Measurements from ENCODE around the gene FIGNL2. TPM values are rescaled to one million over a fixed set of nuclear protein-coding genes. Genes with fewer than 3 reads are reported as not detected.

Gene FIGNL2
- total and polyA plus RNA-seq, 2 donors: 0.38 to 0.52 TPM

DNA sequence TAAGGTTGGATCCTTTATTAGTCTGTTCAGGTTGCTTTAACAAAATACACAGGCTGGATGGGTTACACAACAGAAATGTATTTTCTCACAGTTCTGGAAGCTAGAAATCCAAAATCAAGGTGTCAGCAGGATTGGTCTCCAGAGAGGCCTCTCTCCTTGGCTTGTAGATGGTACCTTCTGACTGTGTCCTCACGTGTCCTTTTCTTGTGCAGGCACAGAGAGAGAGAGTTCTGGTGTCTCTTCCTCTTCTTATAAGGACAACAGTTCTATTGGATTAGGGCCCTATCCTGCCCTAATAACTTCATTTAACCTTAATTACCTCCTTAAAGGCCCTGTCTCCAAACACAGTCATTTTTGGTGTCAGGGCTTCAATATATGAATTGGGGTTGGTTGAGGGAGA lies 34.8 kb upstream of the FIGNL2 start:
- no peak overlapping the region for H3K27ac ChIP-seq (ENCODE audit: low read depth in 1 of 2, low read length in 1 of 2)
- no peaks in the 10 kb centered on the region for H3K36me3 ChIP-seq (ENCODE audit: control insufficient read depth in 2 of 2, insufficient read depth in 2 of 2, low read length in 1 of 2)
- H3K4me1 ChIP-seq (ENCODE audit: control insufficient read depth in 2 of 2, insufficient read depth in 2 of 2, low read length in 2 of 2): peaks cover 0 to 15% of the 10 kb centered on the region in 2 donors
- H3K9me3 ChIP-seq (ENCODE audit: control insufficient read depth in 2 of 2, insufficient read depth in 1 of 2, low read length in 1 of 2): no peaks in the 10 kb centered on the region
- 95% methylated on average over 1 of the region's 1 CpG for WGBS
- no peaks in the 10 kb centered on the region for H3K27me3 ChIP-seq (ENCODE audit: control insufficient read depth in 2 of 2, insufficient read depth in 1 of 2, low read length in 1 of 2)
- H3K4me3 ChIP-seq (ENCODE audit: low read length in 2 of 2): no peak overlapping the region
- DNase-seq (ENCODE audit: low read depth in 6 of 9, low spot score in 9 of 9): no peak

DNA sequence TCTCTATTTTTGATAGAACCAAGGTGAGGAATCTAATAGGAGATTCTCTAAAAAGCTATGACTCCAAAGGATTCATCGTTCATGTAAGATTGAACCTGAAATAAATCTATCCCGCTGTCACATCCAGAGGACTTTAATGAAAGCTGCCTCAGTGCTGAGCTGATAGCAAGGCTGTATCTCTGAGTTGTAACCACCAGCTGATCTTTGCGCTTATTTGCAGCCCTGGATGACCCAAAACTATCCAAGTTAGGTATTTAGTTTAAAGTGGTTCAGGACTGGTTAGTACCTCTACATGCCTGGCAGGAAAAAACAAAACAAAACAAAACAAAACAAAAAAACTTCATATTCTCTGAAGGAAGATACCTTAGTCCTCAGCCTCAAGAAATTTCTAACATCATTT lies 30.6 kb upstream of the FIGNL2 start:
- Histone ChIP-seq H3K4me3 (ENCODE audit: low read length in 2 of 2) (no peak overlapping the region), H3K4me1 (ENCODE audit: control insufficient read depth in 2 of 2, insufficient read depth in 2 of 2, low read length in 2 of 2) (no peaks in the 10 kb centered on the region), H3K27me3 (ENCODE audit: control insufficient read depth in 2 of 2, insufficient read depth in 1 of 2, low read length in 1 of 2) (no peaks in the 10 kb centered on the region), H3K36me3 (ENCODE audit: control insufficient read depth in 2 of 2, insufficient read depth in 2 of 2, low read length in 1 of 2) (no peaks in the 10 kb centered on the region), H3K9me3 (ENCODE audit: control insufficient read depth in 2 of 2, insufficient read depth in 1 of 2, low read length in 1 of 2) (no peaks in the 10 kb centered on the region), H3K27ac (ENCODE audit: low read depth in 1 of 2, low read length in 1 of 2) (no peak overlapping the region)
- 98% methylated on average over 3 of the region's 3 CpGs for WGBS
- no peak for DNase-seq (ENCODE audit: low read depth in 6 of 9, low spot score in 9 of 9)

DNA sequence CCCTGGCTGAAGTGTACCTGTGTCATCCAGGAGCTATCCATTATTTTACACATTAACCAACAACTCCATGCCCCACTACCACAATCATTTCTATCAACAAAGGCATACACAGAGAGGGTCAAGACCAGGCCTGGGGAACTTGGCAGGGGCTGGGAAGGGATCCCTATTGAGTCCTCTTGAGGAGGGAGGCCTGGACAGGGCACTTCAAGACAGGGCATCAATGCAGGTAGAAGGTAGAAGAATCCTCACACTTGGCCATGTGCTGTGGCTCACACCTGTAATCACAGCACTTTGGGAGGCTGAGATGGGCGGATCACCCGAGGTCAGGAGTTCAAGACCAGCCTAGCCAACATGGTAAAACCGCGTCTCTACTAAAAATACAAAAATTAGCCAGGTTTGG lies 26.0 kb upstream of the FIGNL2 start:
- peaks cover 2 to 30% of the 10 kb centered on the region in 2 donors for H3K27me3 ChIP-seq (ENCODE audit: control insufficient read depth in 2 of 2, insufficient read depth in 1 of 2, low read length in 1 of 2)
- no peak for DNase-seq (ENCODE audit: low read depth in 6 of 9, low spot score in 9 of 9)
- no peaks in the 10 kb centered on the region for H3K9me3 ChIP-seq (ENCODE audit: control insufficient read depth in 2 of 2, insufficient read depth in 1 of 2, low read length in 1 of 2)
- 98% methylated on average over 4 of the region's 4 CpGs for WGBS
- H3K4me1 ChIP-seq (ENCODE audit: control insufficient read depth in 2 of 2, insufficient read depth in 2 of 2, low read length in 2 of 2): peaks cover 0 to 4% of the 10 kb centered on the region in 2 donors
- no peak overlapping the region for H3K27ac ChIP-seq (ENCODE audit: low read depth in 1 of 2, low read length in 1 of 2)
- no peak overlapping the region for H3K4me3 ChIP-seq (ENCODE audit: low read length in 2 of 2)
- no peaks in the 10 kb centered on the region for H3K36me3 ChIP-seq (ENCODE audit: control insufficient read depth in 2 of 2, insufficient read depth in 2 of 2, low read length in 1 of 2)

DNA sequence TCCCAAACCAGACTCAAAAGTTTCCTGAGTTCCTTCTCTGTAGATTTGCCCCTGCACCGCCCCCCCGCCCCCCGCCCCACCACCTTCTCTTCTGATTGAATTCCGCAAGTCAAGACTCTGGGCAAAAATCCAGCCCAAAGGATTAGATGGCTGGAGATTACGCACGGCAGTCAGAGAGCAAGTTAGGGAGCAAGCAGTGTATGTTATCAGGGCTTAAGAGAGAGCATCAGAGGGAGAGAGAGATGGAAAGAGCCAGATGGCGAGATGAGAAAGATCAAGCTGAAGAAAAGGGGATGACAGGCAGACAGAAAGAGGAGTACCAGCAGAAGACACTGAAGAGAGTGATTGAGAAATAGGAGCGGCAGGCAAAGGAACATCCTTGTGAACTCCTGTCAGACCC lies 25.5 kb upstream of the FIGNL2 start:
- 88% methylated on average over 8 of the region's 8 CpGs for WGBS
- Histone ChIP-seq H3K4me1 (ENCODE audit: control insufficient read depth in 2 of 2, insufficient read depth in 2 of 2, low read length in 2 of 2) (peaks cover 0 to 6% of the 10 kb centered on the region in 2 donors), H3K36me3 (ENCODE audit: control insufficient read depth in 2 of 2, insufficient read depth in 2 of 2, low read length in 1 of 2) (no peaks in the 10 kb centered on the region), H3K4me3 (ENCODE audit: low read length in 2 of 2) (no peak overlapping the region), H3K27ac (ENCODE audit: low read depth in 1 of 2, low read length in 1 of 2) (no peak overlapping the region), H3K9me3 (ENCODE audit: control insufficient read depth in 2 of 2, insufficient read depth in 1 of 2, low read length in 1 of 2) (peaks cover 0 to under 1% of the 10 kb centered on the region in 2 donors), H3K27me3 (ENCODE audit: control insufficient read depth in 2 of 2, insufficient read depth in 1 of 2, low read length in 1 of 2) (peaks cover 3 to 35% of the 10 kb centered on the region in 2 donors)
- no peak for DNase-seq (ENCODE audit: low read depth in 6 of 9, low spot score in 9 of 9)

DNA sequence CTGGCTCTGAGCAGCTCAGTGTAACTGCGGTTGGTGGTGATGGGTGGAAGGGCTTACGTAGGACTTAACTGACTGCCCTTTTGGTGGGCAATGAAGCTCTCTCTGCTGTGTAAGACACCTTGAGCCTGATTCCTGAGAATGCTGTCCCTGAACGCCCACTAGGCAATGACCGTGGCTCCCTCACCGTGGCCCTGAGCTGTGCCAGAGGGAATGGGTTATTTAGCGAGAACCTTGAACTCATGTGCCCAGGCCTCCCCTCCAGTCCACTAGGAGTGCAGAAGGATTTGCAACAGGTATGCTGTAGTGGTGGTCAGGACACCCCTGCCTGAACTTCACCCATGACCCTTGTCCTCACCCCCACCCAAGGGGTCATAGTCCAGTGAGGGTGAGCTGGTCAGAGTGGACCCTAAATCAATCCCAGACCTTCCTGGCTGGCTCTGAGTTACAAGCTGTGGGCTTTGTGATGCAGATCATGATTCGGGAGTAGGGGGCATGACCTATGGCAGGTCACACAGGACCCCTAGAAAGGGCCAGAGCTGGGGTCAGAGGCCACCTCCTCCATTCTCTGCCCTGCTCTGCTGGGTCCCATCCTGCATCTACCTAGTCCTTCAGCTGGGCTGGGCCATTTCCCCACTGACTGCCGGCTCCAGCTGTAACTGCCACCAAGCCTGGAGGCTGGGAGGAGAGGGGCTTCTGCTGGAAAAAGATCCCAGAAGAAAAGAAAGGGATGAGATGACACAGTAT lies 24.9 kb upstream of the FIGNL2 start:
- 95% methylated on average over 8 of the region's 8 CpGs for WGBS
- H3K4me1 ChIP-seq (ENCODE audit: control insufficient read depth in 2 of 2, insufficient read depth in 2 of 2, low read length in 2 of 2): peaks cover 0 to 11% of the 10 kb centered on the region in 2 donors
- H3K27me3 ChIP-seq (ENCODE audit: control insufficient read depth in 2 of 2, insufficient read depth in 1 of 2, low read length in 1 of 2): peaks cover 3 to 40% of the 10 kb centered on the region in 2 donors
- H3K36me3 ChIP-seq (ENCODE audit: control insufficient read depth in 2 of 2, insufficient read depth in 2 of 2, low read length in 1 of 2): no peaks in the 10 kb centered on the region
- H3K4me3 ChIP-seq (ENCODE audit: low read length in 2 of 2): no peak overlapping the region
- DNase-seq (ENCODE audit: low read depth in 6 of 9, low spot score in 9 of 9): no peak
- no peak overlapping the region for H3K27ac ChIP-seq (ENCODE audit: low read depth in 1 of 2, low read length in 1 of 2)
- H3K9me3 ChIP-seq (ENCODE audit: control insufficient read depth in 2 of 2, insufficient read depth in 1 of 2, low read length in 1 of 2): peaks cover 0 to 5% of the 10 kb centered on the region in 2 donors

DNA sequence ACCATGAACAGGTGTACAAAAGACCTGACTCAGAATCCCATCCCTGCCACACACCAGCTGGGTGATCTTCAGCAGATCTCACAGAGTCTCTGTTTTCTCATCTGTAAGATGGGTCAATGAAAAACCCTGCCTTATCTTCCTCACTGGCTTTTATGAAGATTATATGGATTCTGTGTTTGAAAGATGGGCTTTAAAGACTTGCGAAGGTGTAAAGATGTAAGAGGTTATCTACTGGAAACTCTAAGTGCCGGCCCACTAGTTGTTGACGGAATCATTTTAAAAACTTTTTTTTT lies 24.1 kb upstream of the FIGNL2 start:
- Histone ChIP-seq H3K27me3 (ENCODE audit: control insufficient read depth in 2 of 2, insufficient read depth in 1 of 2, low read length in 1 of 2) (peaks cover 3 to 48% of the 10 kb centered on the region in 2 donors), H3K4me1 (ENCODE audit: control insufficient read depth in 2 of 2, insufficient read depth in 2 of 2, low read length in 2 of 2) (peaks cover 0 to 15% of the 10 kb centered on the region in 2 donors), H3K9me3 (ENCODE audit: control insufficient read depth in 2 of 2, insufficient read depth in 1 of 2, low read length in 1 of 2) (peaks cover 0 to 5% of the 10 kb centered on the region in 2 donors), H3K36me3 (ENCODE audit: control insufficient read depth in 2 of 2, insufficient read depth in 2 of 2, low read length in 1 of 2) (no peaks in the 10 kb centered on the region), H3K4me3 (ENCODE audit: low read length in 2 of 2) (no peak overlapping the region), H3K27ac (ENCODE audit: low read depth in 1 of 2, low read length in 1 of 2) (no peak overlapping the region)
- DNase-seq (ENCODE audit: low read depth in 6 of 9, low spot score in 9 of 9): no peak
- WGBS: over 99% methylated on average over 3 of the region's 3 CpGs

DNA sequence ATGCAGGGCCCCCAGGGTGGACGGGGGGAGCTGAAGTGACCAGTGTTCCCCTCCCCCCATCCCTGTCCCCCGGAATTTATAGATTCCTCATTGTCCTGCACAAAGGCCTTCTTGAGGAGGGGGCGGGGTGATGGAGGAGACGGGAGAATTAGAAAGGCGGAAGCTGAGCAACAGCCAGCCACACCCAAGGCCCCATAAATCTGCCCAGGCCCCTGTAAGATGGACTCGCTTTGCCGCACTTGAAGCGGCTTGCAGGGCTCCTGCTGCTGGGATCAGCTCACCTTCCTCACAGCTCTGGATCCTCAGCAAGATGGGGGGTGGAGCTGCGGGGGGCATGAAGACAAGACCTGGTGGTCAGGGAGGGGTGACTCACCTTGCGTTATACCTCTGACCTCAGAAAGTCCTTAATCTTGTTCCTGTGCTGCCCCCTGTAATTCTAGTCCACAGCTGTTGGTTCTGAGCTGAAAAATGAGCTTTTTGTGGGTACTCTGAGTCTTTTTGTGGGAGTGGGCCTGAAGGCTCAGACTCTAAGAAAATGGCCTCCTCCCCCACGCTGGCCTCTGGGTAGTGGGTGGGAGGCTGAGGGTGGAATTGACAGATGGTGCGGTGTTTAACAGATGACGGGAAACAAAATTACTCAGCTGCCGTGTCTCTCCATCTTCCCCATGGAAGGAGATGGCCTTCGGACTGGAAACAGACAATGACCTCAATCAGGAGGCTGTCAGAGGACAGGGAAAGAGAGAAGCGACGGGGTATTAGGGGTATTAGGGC lies 23.6 kb upstream of the FIGNL2 start:
- Histone ChIP-seq H3K9me3 (ENCODE audit: control insufficient read depth in 2 of 2, insufficient read depth in 1 of 2, low read length in 1 of 2) (peaks cover 0 to 5% of the 10 kb centered on the region in 2 donors), H3K4me1 (ENCODE audit: control insufficient read depth in 2 of 2, insufficient read depth in 2 of 2, low read length in 2 of 2) (peaks cover 0 to 15% of the 10 kb centered on the region in 2 donors)

DNA sequence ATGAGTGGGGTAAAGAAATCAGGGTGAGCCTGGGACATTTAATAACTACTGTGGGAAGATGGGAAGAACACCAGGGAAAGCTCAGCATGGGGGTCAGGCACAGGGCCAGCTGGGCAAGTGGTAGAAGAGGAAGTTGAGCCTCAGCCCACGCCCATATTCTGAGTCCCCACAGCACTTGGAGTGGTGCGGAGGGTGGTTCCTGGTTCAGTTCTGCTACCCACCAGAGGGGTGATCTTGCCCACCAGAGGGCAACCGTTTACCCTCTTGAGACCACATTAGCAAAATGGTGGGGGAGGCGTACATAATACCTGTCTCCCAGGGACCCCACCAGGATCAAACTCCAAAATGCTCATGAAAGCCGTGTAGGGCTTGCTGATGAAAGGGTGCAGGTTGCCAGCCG lies 22.6 kb upstream of the FIGNL2 start:
- H3K36me3 ChIP-seq (ENCODE audit: control insufficient read depth in 2 of 2, insufficient read depth in 2 of 2, low read length in 1 of 2): no peaks in the 10 kb centered on the region
- H3K27me3 ChIP-seq (ENCODE audit: control insufficient read depth in 2 of 2, insufficient read depth in 1 of 2, low read length in 1 of 2): peaks cover 3 to 62% of the 10 kb centered on the region in 2 donors
- H3K4me3 ChIP-seq (ENCODE audit: low read length in 2 of 2): no peak overlapping the region
- peaks cover 0 to 5% of the 10 kb centered on the region in 2 donors for H3K9me3 ChIP-seq (ENCODE audit: control insufficient read depth in 2 of 2, insufficient read depth in 1 of 2, low read length in 1 of 2)
- DNase-seq (ENCODE audit: low read depth in 6 of 9, low spot score in 9 of 9): no peak
- no peak overlapping the region for H3K27ac ChIP-seq (ENCODE audit: low read depth in 1 of 2, low read length in 1 of 2)
- peaks cover 0 to 15% of the 10 kb centered on the region in 2 donors for H3K4me1 ChIP-seq (ENCODE audit: control insufficient read depth in 2 of 2, insufficient read depth in 2 of 2, low read length in 2 of 2)
- 54% methylated on average over 6 of the region's 6 CpGs for WGBS

More for the DNA sequence above, 23.6 kb upstream of the FIGNL2 start:
- Histone ChIP-seq H3K27me3 (ENCODE audit: control insufficient read depth in 2 of 2, insufficient read depth in 1 of 2, low read length in 1 of 2) (peaks cover 3 to 54% of the 10 kb centered on the region in 2 donors), H3K27ac (ENCODE audit: low read depth in 1 of 2, low read length in 1 of 2) (no peak overlapping the region), H3K4me3 (ENCODE audit: low read length in 2 of 2) (no peak overlapping the region), H3K36me3 (ENCODE audit: control insufficient read depth in 2 of 2, insufficient read depth in 2 of 2, low read length in 1 of 2) (no peaks in the 10 kb centered on the region)
- DNase-seq (ENCODE audit: low read depth in 6 of 9, low spot score in 9 of 9): no peak
- WGBS: 91% methylated on average over 17 of the region's 17 CpGs

DNA sequence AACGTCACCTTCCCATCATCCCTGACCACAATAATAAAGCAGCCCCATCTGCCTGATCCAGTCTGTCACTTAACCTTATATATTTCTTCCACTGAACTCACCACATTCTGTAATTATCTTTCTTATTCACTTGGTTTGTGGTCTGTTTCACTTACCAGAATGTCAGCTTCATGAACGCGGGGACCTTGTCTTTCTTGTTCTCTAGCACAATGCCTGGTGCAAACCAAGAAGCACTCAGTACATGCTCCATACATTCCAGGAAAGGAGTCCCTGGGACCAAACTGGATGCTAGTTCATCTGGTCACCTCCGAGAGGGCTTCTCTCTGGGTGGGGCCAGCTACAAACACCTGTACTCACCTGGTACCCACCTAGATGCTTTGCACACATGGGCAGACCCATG lies 22.0 kb upstream of the FIGNL2 start:
- Histone ChIP-seq H3K27me3 (ENCODE audit: control insufficient read depth in 2 of 2, insufficient read depth in 1 of 2, low read length in 1 of 2) (peaks cover 3 to 68% of the 10 kb centered on the region in 2 donors), H3K36me3 (ENCODE audit: control insufficient read depth in 2 of 2, insufficient read depth in 2 of 2, low read length in 1 of 2) (no peaks in the 10 kb centered on the region), H3K27ac (ENCODE audit: low read depth in 1 of 2, low read length in 1 of 2) (no peak overlapping the region), H3K4me3 (ENCODE audit: low read length in 2 of 2) (no peak overlapping the region), H3K4me1 (ENCODE audit: control insufficient read depth in 2 of 2, insufficient read depth in 2 of 2, low read length in 2 of 2) (peaks cover 0 to 15% of the 10 kb centered on the region in 2 donors), H3K9me3 (ENCODE audit: control insufficient read depth in 2 of 2, insufficient read depth in 1 of 2, low read length in 1 of 2) (peaks cover 0 to 5% of the 10 kb centered on the region in 2 donors)
- no peak for DNase-seq (ENCODE audit: low read depth in 6 of 9, low spot score in 9 of 9)
- 20% methylated on average over 4 of the region's 4 CpGs for WGBS

Data from thymus (tissue), 11 donors.